H1 (cell line): ENCODE measurements around the gene FOXG1. TPM values are rescaled to one million over a fixed set of nuclear protein-coding genes. Genes with fewer than 3 reads are reported as not detected.

Source experiments
- CTCF ChIA-PET: fragments of 300-600 bp; sonication (Branson Sonifier 250); formaldehyde crosslinking; loops from one replicate; lab custom pipeline; 2021; ENCODE audit not compliant: partially characterized antibody; lab: Charles Lee
- POLR2A ChIA-PET: fragments of 300-600 bp; sonication (Branson Sonifier 250); formaldehyde crosslinking; loops from one replicate; lab custom pipeline; 2021; ENCODE audit warnings: inconsistent platforms; ENCODE audit not compliant: partially characterized antibody; lab: Charles Lee
- DNase-seq, 2 experiments: peaks; one replicate each; pipeline versions ENCODE4 v3.0.0 to v3.0.0-alpha.2; 2010 to 2022; ENCODE audit warnings: low spot score in 2 of 2, low read depth in 1 of 2, mixed read lengths in 1 of 2
- FAIRE-seq: peaks from 2 replicates; lab custom pipeline; 2011; peaks lifted over from hg19 to GRCh38; lab: Jason Lieb, UNC
- H2AFZ ChIP-seq: 2 replicates; pipeline ENCODE4 v1.8.1; 2012; ENCODE audit warnings: low read length, inconsistent platforms
- H2AK5ac ChIP-seq: 2 replicates; pipeline ENCODE4 v1.6.1; 2013; ENCODE audit warnings: low read depth, low read length
- H2BK120ac ChIP-seq: replicated peaks from 2 replicates; pipeline ENCODE3; 2013; ENCODE audit warnings: low read depth, low read length, inconsistent platforms
- H2BK12ac ChIP-seq: 2 replicates; pipeline ENCODE4 v1.6.1; 2013; ENCODE audit warnings: low read depth, low read length
- H2BK15ac ChIP-seq: 2 replicates; pipeline ENCODE4 v1.6.1; 2013; ENCODE audit warnings: low read length
- H2BK20ac ChIP-seq: 2 replicates; pipeline ENCODE4 v1.6.1; 2013; ENCODE audit warnings: low read length
- H2BK5ac ChIP-seq: 2 replicates; pipeline ENCODE4 v1.6.1; 2013; ENCODE audit warnings: low read depth, low read length
- H3K14ac ChIP-seq: 2 replicates; pipeline ENCODE4 v1.6.1; 2013; ENCODE audit warnings: inconsistent platforms; ENCODE audit not compliant: insufficient read length
- H3K18ac ChIP-seq: 2 replicates; pipeline ENCODE4 v1.6.1; 2013; ENCODE audit warnings: low read length; ENCODE audit errors: extremely low read depth
- H3K23ac ChIP-seq: 2 replicates; pipeline ENCODE4 v1.6.1; 2013; ENCODE audit warnings: inconsistent platforms; ENCODE audit not compliant: insufficient read length
- H3K23me2 ChIP-seq: 2 replicates; pipeline ENCODE4 v1.6.1; 2013; ENCODE audit warnings: low read depth, low read length
- H3K27ac ChIP-seq: 2 replicates; pipeline ENCODE4 v1.6.1; 2011; ENCODE audit warnings: low read depth, low read length, inconsistent platforms
- H3K27me3 ChIP-seq, 4 experiments: replicated peaks in 1 of 4; 1 replicate in 1 of 4; 2 replicates in 3 of 4; pipeline versions ENCODE4 v1.6.1 to v1.8.1; 2011 to 2013; ENCODE audit warnings: low read length in 3 of 4, mild to moderate bottlenecking in 3 of 4, inconsistent platforms in 2 of 4, mixed read lengths in 2 of 4, moderate library complexity in 1 of 4; ENCODE audit not compliant: control insufficient read depth in 3 of 4, insufficient read depth in 3 of 4; ENCODE audit errors: extremely low read depth in 1 of 4
- H3K36me3 ChIP-seq, 4 experiments: 2 replicates each; pipeline versions ENCODE4 v1.6.1 to v1.8.1; 2011 to 2013; ENCODE audit warnings: mild to moderate bottlenecking in 4 of 4, low read length in 3 of 4, moderate library complexity in 2 of 4, control low read depth in 1 of 4, inconsistent platforms in 1 of 4; ENCODE audit not compliant: insufficient read depth in 4 of 4, control insufficient read depth in 2 of 4
- H3K4ac ChIP-seq: replicated peaks from 2 replicates; pipeline ENCODE3; 2013; ENCODE audit warnings: low read length, low read depth, mixed read lengths, inconsistent platforms; ENCODE audit not compliant: insufficient read length
- H3K4me1 ChIP-seq, 4 experiments: replicated peaks in 1 of 4; 1 replicate in 1 of 4; 2 replicates in 3 of 4; pipeline versions ENCODE4 v1.6.1 to v1.8.1; 2011 to 2013; ENCODE audit warnings: low read length in 3 of 4, inconsistent platforms in 2 of 4, mixed read lengths in 1 of 4; ENCODE audit not compliant: insufficient read depth in 4 of 4, control insufficient read depth in 3 of 4
- H3K4me2 ChIP-seq, 2 experiments: 2 replicates each; pipeline versions ENCODE4 v1.6.1 to v1.8.1; 2011 to 2013; ENCODE audit warnings: low read depth in 2 of 2, low read length in 2 of 2, control low read depth in 1 of 2, inconsistent platforms in 1 of 2, mild to moderate bottlenecking in 1 of 2; ENCODE audit not compliant: insufficient read depth in 1 of 2
- H3K4me3 ChIP-seq, 4 experiments: fragments of 200-600, 300-600 bp in 1 of 4; sonication (generic), shearing (Covaris generic), sonication (Bioruptor Twin) in 1 of 4; 2 replicates each; pipeline versions ENCODE4 v1.5.1 to v1.8.1; 2011 to 2016; ENCODE audit warnings: low read length in 4 of 4, low read depth in 3 of 4, control low read depth in 2 of 4, inconsistent platforms in 2 of 4, mild to moderate bottlenecking in 2 of 4, mixed read lengths in 1 of 4, moderate library complexity in 1 of 4; ENCODE audit not compliant: insufficient read depth in 2 of 4; ENCODE audit errors: extremely low read depth in 1 of 4
- H3K56ac ChIP-seq: replicated peaks from 2 replicates; pipeline ENCODE3; 2013; ENCODE audit warnings: low read depth, mild to moderate bottlenecking, mixed read lengths, low read length, inconsistent platforms; ENCODE audit not compliant: insufficient read length
- H3K79me1 ChIP-seq: 2 replicates; pipeline ENCODE4 v1.6.1; 2013; ENCODE audit warnings: low read depth, low read length, control low read depth
- H3K79me2 ChIP-seq, 2 experiments: 2 replicates each; pipeline versions ENCODE4 v1.6.1 to v1.8.1; 2012 to 2013; ENCODE audit warnings: low read length in 2 of 2, mild to moderate bottlenecking in 2 of 2, inconsistent platforms in 1 of 2; ENCODE audit not compliant: insufficient read depth in 2 of 2, control insufficient read depth in 1 of 2
- H3K9ac ChIP-seq, 4 experiments: replicated peaks in 1 of 4; 1 replicate in 1 of 4; 2 replicates in 3 of 4; pipeline versions ENCODE4 v1.6.1 to v1.8.1; 2011 to 2013; ENCODE audit warnings: low read depth in 3 of 4, low read length in 3 of 4, control low read depth in 2 of 4, mild to moderate bottlenecking in 2 of 4, moderate library complexity in 2 of 4, inconsistent platforms in 1 of 4; ENCODE audit errors: extremely low read depth in 1 of 4
- H3K9me3 ChIP-seq, 2 experiments: 2 replicates each; pipeline versions ENCODE4 v1.6.1 to v1.8.1; 2012 to 2013; ENCODE audit warnings: mild to moderate bottlenecking in 2 of 2, moderate library complexity in 2 of 2, control low read depth in 1 of 2, inconsistent platforms in 1 of 2, low read depth in 1 of 2, low read length in 1 of 2, mixed read lengths in 1 of 2; ENCODE audit not compliant: insufficient read depth in 2 of 2
- H4K20me1 ChIP-seq, 2 experiments: replicated peaks in 1 of 2; 2 replicates each; pipeline versions ENCODE3 to v1.8.1; 2011 to 2013; ENCODE audit warnings: inconsistent platforms in 2 of 2, low read length in 2 of 2, mild to moderate bottlenecking in 1 of 2; ENCODE audit not compliant: insufficient read depth in 2 of 2, control insufficient read depth in 1 of 2
- H4K5ac ChIP-seq: 2 replicates; pipeline ENCODE4 v1.6.1; 2013; ENCODE audit warnings: low read length, low read depth, mixed read lengths, inconsistent platforms; ENCODE audit not compliant: insufficient read length
- H4K8ac ChIP-seq: 2 replicates; pipeline ENCODE4 v1.8.0; 2013; ENCODE audit warnings: mild to moderate bottlenecking, moderate library complexity, low read length, inconsistent platforms; ENCODE audit not compliant: insufficient read depth; ENCODE audit errors: extremely low read depth
- H4K91ac ChIP-seq: replicated peaks from 2 replicates; pipeline ENCODE3; 2013; ENCODE audit warnings: low read length, mixed read lengths, inconsistent platforms; ENCODE audit not compliant: insufficient read length
- ATF2 ChIP-seq: IDR thresholded peaks from 2 replicates; pipeline ENCODE4 v1.6.1; 2012; ENCODE audit warnings: low read length, inconsistent platforms
- ATF3 ChIP-seq: IDR thresholded peaks from 2 replicates; pipeline ENCODE4 v1.6.1; 2011; ENCODE audit warnings: low read depth, mild to moderate bottlenecking, low read length; ENCODE audit not compliant: insufficient read depth
- CHD1 ChIP-seq: IDR thresholded peaks from 2 replicates; pipeline ENCODE4 v1.6.1; 2012; ENCODE audit warnings: low read depth, low read length, improper control_type of control experiment
- EGR1 ChIP-seq: IDR thresholded peaks from 2 replicates; pipeline ENCODE4 v1.6.1; 2011; ENCODE audit warnings: low read depth, low read length, borderline replicate concordance
- polyA plus RNA-seq, 7 experiments: library from polyadenylated mRNA; depleted of rRNA in 3 of 7; stranded (reverse) in 5 of 7; unstranded in 2 of 7; fragments of >200 nt in 5 of 7; fragments of 200-250 nt in 2 of 7; gene quantifications; 1 replicate in 5 of 7; 2 replicates in 1 of 7; 4 replicates in 1 of 7; pipeline versions ENCODE4 v1.2.1 to v1.2.3, GENCODE V29; 2011 to 2013; ENCODE audit warnings: missing spikeins in 2 of 7, mixed read lengths in 2 of 7
- total RNA-seq: library from RNA; stranded (reverse); fragmentation: NEBNext Ultra II Directional; extraction: Animal tissue kit (Norgen Biotek cat#: 25700); gene quantifications from 2 replicates; pipeline ENCODE4 v1.2.1, GENCODE V29; 2021

The FOXG1 gene
- total and polyA plus RNA-seq, 2 of the 8 experiments (the other 6 are each of a cell fraction or from before 2014, with no cell fraction given) = 0.03 to 0.24 TPM

- Histone ChIP-seq H4K5ac (no peak overlapping the region), H3K27me3 (peaks cover 45 to 93% (median 65%) of the 10 kb centered on the region in 4 experiments), H3K4me1 (peaks cover 3 to 11% (median 4%) of the 10 kb centered on the region in 4 experiments; a peak in 6 of 7 replicates), H3K27ac (no peak overlapping the region), H2BK15ac (no peak overlapping the region), H3K4me2 (no peak overlapping the region), H3K4me3 (no peak overlapping the region), H3K23ac (no peak overlapping the region), H2BK120ac (no peak overlapping the region), H3K9me3 (no peaks in the 10 kb centered on the region), H4K8ac (no peak overlapping the region), H3K14ac (no peak overlapping the region), H2BK12ac (no peak overlapping the region), H2BK5ac (no peak overlapping the region), H2AK5ac (no peak overlapping the region), H3K9ac (no peak overlapping the region), H3K4ac (no peak overlapping the region), H2AFZ (no peak overlapping the region), H3K18ac (no peak overlapping the region), H4K20me1 (peaks cover 0 to 2% of the 10 kb centered on the region in 2 experiments), H3K79me2 (no peaks in the 10 kb centered on the region), H4K91ac (no peak overlapping the region), H3K23me2 (peaks cover 2% of the 10 kb centered on the region), H2BK20ac (no peak overlapping the region), H3K36me3 (no peaks in the 10 kb centered on the region), H3K79me1 (no peaks in the 10 kb centered on the region), H3K56ac (no peak overlapping the region)
- CTCF ChIA-PET = interaction anchor here (1.0 to 4.0 kb wide), 4 partner anchors 12 to 27 kb away, joined by 3 to 23 read pairs (median 6); no protein-coding TSS in a partner anchor
- POLR2A ChIA-PET = no interaction called here
- TF ChIP-seq ATF3 (no peak), ATF2 (no peak), EGR1 (no peak), CHD1 (no peak)
- no peak for FAIRE-seq
- DNase-seq = no peak
These were observed 12.9 kb downstream of the FOXG1 start for GRCh38 chr14:28779456-28779855.
